ENCODE results near the gene WBP2.

DNA sequence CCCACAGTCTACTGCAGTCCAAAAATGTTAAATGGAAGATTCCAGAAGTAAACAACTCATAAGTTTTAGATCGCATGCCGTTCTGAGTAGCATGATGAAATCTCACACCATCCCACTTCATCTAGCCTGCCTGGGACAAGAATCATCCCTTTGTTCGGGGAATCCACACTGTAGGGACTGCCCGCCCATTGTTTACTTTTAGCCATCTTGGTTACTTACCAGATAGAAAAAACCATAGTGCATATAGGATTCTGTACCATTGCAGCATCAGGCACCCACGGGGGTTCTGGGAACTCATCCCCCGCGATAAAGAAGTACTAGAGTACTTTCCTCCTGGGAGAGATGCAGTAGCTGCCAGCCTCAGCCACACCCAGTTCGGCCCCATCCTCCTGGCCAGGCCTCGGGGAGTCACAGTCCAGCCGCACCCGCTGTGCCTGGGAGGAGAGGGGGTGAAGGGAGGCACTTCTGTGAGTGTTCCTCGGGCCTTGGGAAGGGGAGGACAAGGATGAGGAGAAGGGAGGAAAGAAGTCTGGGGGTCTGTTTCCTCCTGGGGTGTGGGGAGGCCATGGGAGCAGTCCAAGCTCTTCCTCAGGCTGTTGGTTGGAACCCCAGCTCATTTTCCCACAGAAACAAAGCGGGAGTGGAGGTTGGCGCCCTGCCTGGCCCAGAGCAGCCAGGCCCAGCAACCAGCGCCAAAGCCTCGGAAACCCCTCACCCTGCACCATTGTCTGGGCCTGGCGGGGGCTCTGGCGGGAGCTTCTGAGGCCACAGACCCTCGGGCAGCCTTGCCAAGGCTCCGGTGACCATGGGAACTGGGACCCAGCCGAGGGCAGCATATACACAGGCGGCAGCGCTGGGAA is 14.4 kb upstream of the WBP2 start:
- no peak for TF ChIP-seq CEBPB (IDR thresholded peaks at IDR 0.05; ENCODE audit: low read depth)
- TF ChIP-seq EZH2 (IDR thresholded peaks at IDR 0.05): no peak
- no peak for TF ChIP-seq CTCF (IDR thresholded peaks at IDR 0.05 in 2 of 3, conservative IDR thresholded peaks at IDR 0.05 in 1 of 3; ENCODE audit: borderline replicate concordance in 1 of 3, insufficient read depth in 1 of 3, low read depth in 2 of 3, low read length in 2 of 3)
- TF ChIP-seq ELF1 (IDR thresholded peaks at IDR 0.05; ENCODE audit: borderline replicate concordance, low read depth): no peak
- no peak for TF ChIP-seq ZBTB33 (IDR thresholded peaks at IDR 0.05; ENCODE audit: extremely low read depth, insufficient replicate concordance, low read length)
- no peak for TF ChIP-seq SP1 (IDR thresholded peaks at IDR 0.05; ENCODE audit: low read depth)
- no peak for TF ChIP-seq MAX (IDR thresholded peaks at IDR 0.05)
- TF ChIP-seq SRF (IDR thresholded peaks at IDR 0.05; ENCODE audit: low read depth): no peak
- no peak for TF ChIP-seq EZH2phosphoT487 (IDR thresholded peaks at IDR 0.05; ENCODE audit: borderline replicate concordance)
- no peak for TF ChIP-seq POLR2A (IDR thresholded peaks at IDR 0.05; ENCODE audit: borderline replicate concordance, extremely low read depth, insufficient read depth, insufficient read length)
- no peak for TF ChIP-seq ZNF274 (IDR thresholded peaks at IDR 0.05; ENCODE audit: low read depth, low read length)
- TF ChIP-seq POLR2AphosphoS5 (IDR thresholded peaks at IDR 0.05; ENCODE audit: low read depth, low read length): no peak
- TF ChIP-seq REST (IDR thresholded peaks at IDR 0.05; ENCODE audit: low read depth): no peak

Measured in HCT116 (cell line).